Activated CD4-positive, alpha-beta T cell treated with anti-CD3 and anti-CD28 coated beads, Interleukin-2, amount 50 U/mL, for 48 hours (primary cell): ENCODE data around the gene CEND1.

Experiments
- DNase-seq, 2 experiments: peaks; one replicate each; pipeline ENCODE4 v3.0.0-alpha.2; 2020

The CEND1 gene

GRCh38 chr11:777288-778255 lies 12.3 kb downstream of the CEND1 start, which contains the start of gene GATD1:
TSS of gene GATD1 (minus strand) at chr11:777487. CDS start at chr11:777462, 25 bp downstream.
- DNase-seq = peak; percentile 95 to 96

- peak; percentile 31 to 47 for DNase-seq
These were observed 13.2 kb downstream of the CEND1 start for GRCh38 chr11:776561-777287.

GRCh38 chr11:776263-776560 lies 13.7 kb downstream of the CEND1 start:
- DNase-seq = no peak

- DNase-seq = no peak
These were observed 14.9 kb downstream of the CEND1 start for GRCh38 chr11:774873-775592.

- no peak for DNase-seq
These were observed 16.1 kb downstream of the CEND1 start for GRCh38 chr11:773830-774229.

- no peak for DNase-seq
These were observed 16.5 kb downstream of the CEND1 start for GRCh38 chr11:773425-773824.

GRCh38 chr11:772429-773390 lies 17.2 kb downstream of the CEND1 start:
- DNase-seq = no peak

- DNase-seq = no peak
These were observed 18.2 kb downstream of the CEND1 start for GRCh38 chr11:771617-772204.

- DNase-seq = no peak
These were observed 19.0 kb downstream of the CEND1 start for GRCh38 chr11:770642-771616.

- no peak for DNase-seq
These were observed 19.8 kb downstream of the CEND1 start for GRCh38 chr11:769887-770641.

GRCh38 chr11:767238-767637 lies 22.7 kb downstream of the CEND1 start:
- DNase-seq = no peak

GRCh38 chr11:766936-767210 lies 23.0 kb downstream of the CEND1 start:
- DNase-seq = no peak

GRCh38 chr11:766106-766935 lies 23.6 kb downstream of the CEND1 start:
- no peak for DNase-seq

- no peak for DNase-seq
These were observed 24.1 kb downstream of the CEND1 start for GRCh38 chr11:765802-766091.

GRCh38 chr11:765025-765801 lies 24.7 kb downstream of the CEND1 start:
- peak; percentile 55 to 71 for DNase-seq

GRCh38 chr11:764322-765024 lies 25.4 kb downstream of the CEND1 start:
- DNase-seq = no peak

- no peak for DNase-seq
These were observed 26.2 kb downstream of the CEND1 start for GRCh38 chr11:763549-764321.
